Measurements from ENCODE around the gene TMEM109.
"Not testable (repeated sequence)": the region's sequence is repeated elsewhere in the genome, so short reads cannot be mapped to it uniquely, and the experiment has no call there.

TMEM109 gene

GRCh38 chr11:60905551-60906113 lies 8.3 kb upstream of the TMEM109 start:
- H3K27me3 ChIP-seq (ENCODE audit: control insufficient read depth in 1 of 2, insufficient read depth in 2 of 2, low read length in 2 of 2): no peaks in the 10 kb centered on the region
- H3K4me1 ChIP-seq (ENCODE audit: insufficient read depth, low read length): peaks cover 26% of the 10 kb centered on the region
- peak overlapping the region; percentile 79 for H3K9ac ChIP-seq (ENCODE audit: low read length)
- H3K27ac ChIP-seq (ENCODE audit: low read depth, low read length): peak overlapping the region; percentile 98
- H3K36me3 ChIP-seq (ENCODE audit: insufficient read depth, low read length): peaks cover 34% of the 10 kb centered on the region
- H3K4me3 ChIP-seq (ENCODE audit: low read depth in 1 of 2, low read length in 2 of 2): peak overlapping the region; percentile 84 to 94
- H3K9me3 ChIP-seq (ENCODE audit: low read length): no peaks in the 10 kb centered on the region

- H3K27ac ChIP-seq (ENCODE audit: low read depth, low read length): peak within 1 kb of the TSS; percentile 98
- H3K4me1 ChIP-seq (ENCODE audit: insufficient read depth, low read length): peaks cover 26% of the 10 kb centered on the region
- H3K9me3 ChIP-seq (ENCODE audit: low read length): no peaks in the 10 kb centered on the region
- peaks cover 29% of the 10 kb centered on the region for H3K36me3 ChIP-seq (ENCODE audit: insufficient read depth, low read length)
- peak within 1 kb of the TSS; percentile 84 to 94 for H3K4me3 ChIP-seq (ENCODE audit: low read depth in 1 of 2, low read length in 2 of 2)
- H3K9ac ChIP-seq (ENCODE audit: low read length): peak within 1 kb of the TSS; percentile 79
- H3K27me3 ChIP-seq (ENCODE audit: control insufficient read depth in 1 of 2, insufficient read depth in 2 of 2, low read length in 2 of 2): no peaks in the 10 kb centered on the region
Measured at GRCh38 chr11:60906132-60906972, 7.6 kb upstream of the TMEM109 start, which contains the start of gene PRPF19. Gene PRPF19 (minus strand): TSS chr11:60906585. CDS start chr11:60906382, 203 bp downstream.

- Histone ChIP-seq H3K4me1 (ENCODE audit: insufficient read depth, low read length) (peaks cover 31% of the 10 kb centered on the region), H3K27ac (ENCODE audit: low read depth, low read length) (no peak overlapping the region), H3K27me3 (ENCODE audit: control insufficient read depth in 1 of 2, insufficient read depth in 2 of 2, low read length in 2 of 2) (no peaks in the 10 kb centered on the region), H3K9ac (ENCODE audit: low read length) (no peak overlapping the region), H3K36me3 (ENCODE audit: insufficient read depth, low read length) (peaks cover 6% of the 10 kb centered on the region), H3K9me3 (ENCODE audit: low read length) (no peaks in the 10 kb centered on the region), H3K4me3 (ENCODE audit: low read depth in 1 of 2, low read length in 2 of 2) (no peak overlapping the region)
Measured at GRCh38 chr11:60908803-60909202, 5.2 kb upstream of the TMEM109 start.

- peaks cover 22% of the 10 kb centered on the region for H3K4me1 ChIP-seq (ENCODE audit: insufficient read depth, low read length)
- not testable (repeated sequence) for H3K9ac ChIP-seq (ENCODE audit: low read length); H3K4me3 ChIP-seq (ENCODE audit: low read depth in 1 of 2, low read length in 2 of 2); H3K27ac ChIP-seq (ENCODE audit: low read depth, low read length); H3K36me3 ChIP-seq (ENCODE audit: insufficient read depth, low read length); H3K9me3 ChIP-seq (ENCODE audit: low read length); H3K27me3 ChIP-seq (ENCODE audit: control insufficient read depth in 1 of 2, insufficient read depth in 2 of 2, low read length in 2 of 2)
Measured at GRCh38 chr11:60909680-60910280, 4.2 kb upstream of the TMEM109 start.

- H3K9ac ChIP-seq (ENCODE audit: low read length): no peak overlapping the region
- H3K9me3 ChIP-seq (ENCODE audit: low read length): no peaks in the 10 kb centered on the region
- H3K27me3 ChIP-seq (ENCODE audit: control insufficient read depth in 1 of 2, insufficient read depth in 2 of 2, low read length in 2 of 2): no peaks in the 10 kb centered on the region
- peaks cover 19% of the 10 kb centered on the region for H3K4me1 ChIP-seq (ENCODE audit: insufficient read depth, low read length)
- no peaks in the 10 kb centered on the region for H3K36me3 ChIP-seq (ENCODE audit: insufficient read depth, low read length)
- H3K27ac ChIP-seq (ENCODE audit: low read depth, low read length): no peak overlapping the region
- H3K4me3 ChIP-seq (ENCODE audit: low read depth in 1 of 2, low read length in 2 of 2): no peak overlapping the region
Measured at GRCh38 chr11:60910281-60910687, 3.7 kb upstream of the TMEM109 start.

- Histone ChIP-seq H3K27me3 (ENCODE audit: control insufficient read depth in 1 of 2, insufficient read depth in 2 of 2, low read length in 2 of 2) (no peaks in the 10 kb centered on the region), H3K9ac (ENCODE audit: low read length) (no peak overlapping the region), H3K4me3 (ENCODE audit: low read depth in 1 of 2, low read length in 2 of 2) (no peak overlapping the region), H3K9me3 (ENCODE audit: low read length) (no peaks in the 10 kb centered on the region), H3K27ac (ENCODE audit: low read depth, low read length) (no peak overlapping the region), H3K4me1 (ENCODE audit: insufficient read depth, low read length) (peaks cover 19% of the 10 kb centered on the region), H3K36me3 (ENCODE audit: insufficient read depth, low read length) (no peaks in the 10 kb centered on the region)
Measured at GRCh38 chr11:60910711-60911380, 3.1 kb upstream of the TMEM109 start.

GRCh38 chr11:60912223-60912850 lies 1.6 kb upstream of the TMEM109 start:
- no peak overlapping the region for H3K4me3 ChIP-seq (ENCODE audit: low read depth in 1 of 2, low read length in 2 of 2)

GRCh38 chr11:60912851-60913528 lies 968 bp upstream of the TMEM109 start:
- H3K27me3 ChIP-seq (ENCODE audit: control insufficient read depth in 1 of 2, insufficient read depth in 2 of 2, low read length in 2 of 2): no peaks in the 10 kb centered on the region
- peak overlapping the region in 1 of 2 donors; percentile 95 for H3K4me3 ChIP-seq (ENCODE audit: low read depth in 1 of 2, low read length in 2 of 2)
- peak overlapping the region; percentile 98 for H3K27ac ChIP-seq (ENCODE audit: low read depth, low read length)
- peaks cover 15% of the 10 kb centered on the region for H3K4me1 ChIP-seq (ENCODE audit: insufficient read depth, low read length)
- H3K9me3 ChIP-seq (ENCODE audit: low read length): no peaks in the 10 kb centered on the region
- peak overlapping the region; percentile 88 for H3K9ac ChIP-seq (ENCODE audit: low read length)
- no peaks in the 10 kb centered on the region for H3K36me3 ChIP-seq (ENCODE audit: insufficient read depth, low read length)

More at GRCh38 chr11:60912223-60912850, 1.6 kb upstream of the TMEM109 start:
- no peaks in the 10 kb centered on the region for H3K9me3 ChIP-seq (ENCODE audit: low read length)
- no peak overlapping the region for H3K9ac ChIP-seq (ENCODE audit: low read length)
- no peaks in the 10 kb centered on the region for H3K27me3 ChIP-seq (ENCODE audit: control insufficient read depth in 1 of 2, insufficient read depth in 2 of 2, low read length in 2 of 2)
- no peak overlapping the region for H3K27ac ChIP-seq (ENCODE audit: low read depth, low read length)
- H3K36me3 ChIP-seq (ENCODE audit: insufficient read depth, low read length): no peaks in the 10 kb centered on the region
- peaks cover 15% of the 10 kb centered on the region for H3K4me1 ChIP-seq (ENCODE audit: insufficient read depth, low read length)

GRCh38 chr11:60914633-60915247 lies 782 bp downstream of the TMEM109 start:
- Histone ChIP-seq H3K27me3 (ENCODE audit: control insufficient read depth in 1 of 2, insufficient read depth in 2 of 2, low read length in 2 of 2) (no peaks in the 10 kb centered on the region), H3K36me3 (ENCODE audit: insufficient read depth, low read length) (peaks cover 4% of the 10 kb centered on the region), H3K9me3 (ENCODE audit: low read length) (no peaks in the 10 kb centered on the region), H3K4me3 (ENCODE audit: low read depth in 1 of 2, low read length in 2 of 2) (peak overlapping the region; percentile 66 to 95), H3K27ac (ENCODE audit: low read depth, low read length) (peak overlapping the region; percentile 98), H3K4me1 (ENCODE audit: insufficient read depth, low read length) (peaks cover 22% of the 10 kb centered on the region), H3K9ac (ENCODE audit: low read length) (peak overlapping the region; percentile 88)

GRCh38 chr11:60915248-60915914 lies 1.4 kb downstream of the TMEM109 start:
- Histone ChIP-seq H3K4me1 (ENCODE audit: insufficient read depth, low read length) (peaks cover 26% of the 10 kb centered on the region), H3K4me3 (ENCODE audit: low read depth in 1 of 2, low read length in 2 of 2) (peak overlapping the region; percentile 66 to 95), H3K9ac (ENCODE audit: low read length) (peak overlapping the region; percentile 88), H3K9me3 (ENCODE audit: low read length) (no peaks in the 10 kb centered on the region), H3K27ac (ENCODE audit: low read depth, low read length) (peak overlapping the region; percentile 98), H3K27me3 (ENCODE audit: control insufficient read depth in 1 of 2, insufficient read depth in 2 of 2, low read length in 2 of 2) (no peaks in the 10 kb centered on the region), H3K36me3 (ENCODE audit: insufficient read depth, low read length) (peaks cover 10% of the 10 kb centered on the region)
